HL-60/S4 treated with phorbol 12-myristate 13-acetate at 8.2 ng/mL for 4 days and 3 days (cell line): ENCODE results near the gene CNRIP1.
"Not testable (repeated sequence)": the region's sequence is repeated elsewhere in the genome, so short reads cannot be mapped to it uniquely, and the experiment has no call there.

ENCODE experiments used
- in situ Hi-C: fragments of 300-500 bp; cut with MboI; formaldehyde crosslinking; loops from 2 replicates; pipeline ENCODE4 v1.15.0; 2022; ENCODE audit warnings: low sequenced_read_pairs

Gene CNRIP1

GRCh38 chr2:68319398-68320117, at the start of gene CNRIP1:
Gene CNRIP1 (minus strand): TSS chr2:68319949. CDS start chr2:68319400, 549 bp downstream.
- in situ Hi-C loops: no loop called here

DNA sequence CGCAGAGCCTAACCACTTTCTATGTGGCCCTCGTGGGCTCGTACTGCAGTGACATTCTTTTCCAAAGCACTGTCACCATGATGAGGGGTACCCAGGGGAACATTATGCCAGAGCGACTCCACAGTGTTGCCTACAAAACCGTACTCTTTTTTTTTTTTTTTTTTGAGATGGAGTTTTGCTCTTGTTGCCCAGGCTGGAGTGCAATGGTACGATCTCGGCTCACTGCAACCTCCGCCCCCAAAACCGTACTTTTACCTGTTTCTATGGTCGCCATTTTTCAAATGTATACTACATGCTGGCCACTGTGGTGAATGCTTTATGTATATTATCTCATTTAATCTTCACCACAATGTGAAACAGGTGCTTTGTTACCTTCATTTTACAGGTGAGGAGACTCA, 49.6 kb upstream of the CNRIP1 start:
- in situ Hi-C loops: loop anchor here (10.0 kb wide), 1 partner anchor 55 kb away; no protein-coding TSS in a partner anchor

DNA sequence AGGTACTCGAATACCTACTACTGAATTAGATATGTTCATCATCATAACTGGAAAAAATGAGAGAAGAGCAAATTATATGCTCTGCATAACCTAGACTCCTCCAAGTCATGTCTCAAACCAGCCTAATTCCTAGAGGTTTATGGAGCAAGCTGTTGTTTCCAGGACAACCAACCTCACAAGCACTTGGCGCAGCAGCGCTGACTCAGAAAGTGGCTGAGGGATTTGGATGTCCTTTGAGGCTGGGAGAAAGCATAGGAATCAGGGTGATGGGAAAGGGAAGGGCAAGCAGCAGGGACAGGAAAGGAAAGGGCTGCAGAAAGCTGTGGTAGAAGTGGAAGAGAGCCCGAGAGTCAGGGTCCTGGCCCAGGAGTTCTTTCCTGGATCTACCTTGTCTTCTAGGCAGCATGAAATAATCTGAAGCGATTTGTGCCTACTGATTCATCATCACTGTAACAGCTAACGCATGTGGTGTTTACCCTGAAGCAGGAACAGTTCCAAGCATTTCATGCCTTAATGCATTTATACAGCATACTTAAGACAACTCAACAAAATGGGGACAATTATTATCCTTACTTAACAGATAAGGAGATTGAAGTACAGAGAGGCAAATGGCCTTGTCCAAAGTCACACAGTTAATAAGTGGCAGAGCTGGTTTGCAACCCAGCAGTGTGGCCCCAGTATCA, 49.0 kb upstream of the CNRIP1 start:
- in situ Hi-C loops: loop anchor here (10.0 kb wide), 1 partner anchor 56 kb away; no protein-coding TSS in a partner anchor

GRCh38 chr2:68367953-68368653, 48.4 kb upstream of the CNRIP1 start:
- in situ Hi-C loops: loop anchor here (10.0 kb wide), 1 partner anchor 57 kb away; no protein-coding TSS in a partner anchor

DNA sequence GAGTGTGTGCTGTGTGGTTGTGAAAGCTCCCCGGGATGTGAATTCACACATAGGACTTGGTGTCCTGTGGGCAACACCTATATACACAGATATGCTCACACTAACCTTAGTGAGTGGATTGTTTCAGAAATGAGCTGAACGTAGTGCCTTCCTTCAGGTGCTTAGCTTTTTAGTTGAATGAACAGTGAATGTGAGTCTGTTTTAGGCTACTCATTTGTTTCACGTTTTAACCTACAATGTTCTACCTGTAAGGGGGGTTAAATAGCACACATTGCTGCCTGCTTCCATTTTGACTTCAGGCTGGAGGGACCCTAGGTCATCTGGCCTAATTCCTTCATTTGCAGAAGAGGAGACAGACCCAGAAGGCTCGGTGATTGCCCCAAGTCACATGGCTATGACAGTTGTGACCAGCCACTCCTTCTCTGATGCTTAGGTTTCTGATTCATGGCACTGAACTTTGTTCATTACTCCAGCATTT, 46.4 kb upstream of the CNRIP1 start:
- in situ Hi-C loops: loop anchor here (10.0 kb wide), 1 partner anchor 59 kb away; no protein-coding TSS in a partner anchor

DNA sequence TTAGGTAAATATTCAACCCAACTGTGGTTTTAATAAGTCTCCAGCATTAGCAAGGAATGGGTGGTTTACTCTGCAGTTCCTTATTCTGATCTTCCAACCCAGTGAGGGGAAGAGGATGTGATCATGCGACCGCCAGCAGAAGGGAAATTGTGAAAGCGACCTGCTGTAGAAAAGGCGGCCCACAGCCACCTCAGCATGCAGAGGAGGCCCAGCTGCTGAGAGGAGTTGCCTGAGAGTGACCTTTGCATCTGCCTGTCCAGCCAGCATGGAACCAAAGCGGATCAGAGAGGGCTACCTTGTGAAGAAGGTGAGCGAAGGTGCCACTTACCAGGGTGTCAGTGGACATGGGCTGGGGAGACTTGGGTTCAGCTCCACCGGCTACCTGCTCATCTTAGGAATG, 45.3 kb upstream of the CNRIP1 start, which contains the start of gene PLEK:
PLEK (plus strand) TSS at position 196 of the 400 bp plus-strand sequence; CDS start at position 266, 70 bp downstream.
- in situ Hi-C loops: loop anchor here (10.0 kb wide), 1 partner anchor 60 kb away; no protein-coding TSS in a partner anchor

DNA sequence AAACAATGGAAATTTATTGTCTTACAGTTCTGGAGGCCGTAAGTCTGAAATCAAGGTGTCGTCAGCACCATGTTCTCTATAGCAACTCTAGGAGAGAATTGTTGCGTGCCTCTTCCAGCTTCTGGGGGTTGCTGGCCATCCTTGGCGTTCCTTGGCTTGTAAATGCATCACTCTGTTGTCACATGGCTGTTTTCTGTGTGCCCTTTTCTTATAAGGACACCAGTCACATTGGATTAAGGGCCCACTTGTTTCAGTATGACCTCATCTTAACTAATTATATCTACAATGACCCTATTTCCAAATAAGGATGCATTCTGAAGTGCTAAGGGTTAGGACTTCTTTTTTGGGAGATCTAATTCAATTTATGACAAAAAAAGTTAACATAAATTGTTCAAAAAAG, 44.0 kb upstream of the CNRIP1 start:
- in situ Hi-C loops: loop anchor here (10.0 kb wide), 1 partner anchor 61 kb away; no protein-coding TSS in a partner anchor

- in situ Hi-C loops: loop anchor here (10.0 kb wide), 1 partner anchor 62 kb away; no protein-coding TSS in a partner anchor
Observed at GRCh38 chr2:68362749-68363148, 43.0 kb upstream of the CNRIP1 start.

- in situ Hi-C loops: loop anchor here (10.0 kb wide), 1 partner anchor 63 kb away; no protein-coding TSS in a partner anchor
Observed at GRCh38 chr2:68362069-68362468, 42.3 kb upstream of the CNRIP1 start.

GRCh38 chr2:68359889-68360288, 40.1 kb upstream of the CNRIP1 start:
- in situ Hi-C loops: loop anchor here (10.0 kb wide), 1 partner anchor 65 kb away; no protein-coding TSS in a partner anchor

GRCh38 chr2:68357605-68358337, 38.0 kb upstream of the CNRIP1 start:
- in situ Hi-C loops: no loop called here

DNA sequence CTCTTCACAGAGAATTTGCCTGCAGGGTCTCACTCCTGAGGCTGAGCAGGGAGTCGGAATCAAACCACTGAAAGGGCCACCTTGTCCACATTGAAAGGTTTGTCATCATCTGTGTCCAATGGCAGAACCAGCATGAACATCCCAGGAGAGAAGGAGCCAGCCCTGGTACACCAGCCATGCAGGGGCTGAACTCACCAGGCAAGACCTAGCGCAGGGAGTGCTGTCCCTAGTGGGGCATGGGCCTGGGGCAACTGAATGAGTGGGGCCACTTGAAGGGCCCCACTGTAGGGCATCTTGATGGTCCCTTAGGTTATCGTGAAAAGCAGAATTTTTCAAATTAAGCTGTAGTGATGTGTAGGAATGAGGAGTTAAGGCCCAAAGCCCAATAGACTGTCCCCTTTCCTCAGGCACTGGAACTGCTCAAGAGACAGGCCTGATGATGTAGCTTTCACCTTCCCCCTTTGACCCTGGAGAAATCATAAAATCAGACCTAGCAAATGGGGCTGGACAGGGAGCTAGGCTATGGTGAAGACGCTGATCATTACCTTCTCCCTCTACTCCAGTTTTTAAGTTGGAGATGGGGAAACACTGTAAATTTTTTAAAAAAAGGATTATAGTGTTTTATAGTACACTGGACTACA, 37.0 kb upstream of the CNRIP1 start:
- in situ Hi-C loops: no loop called here

- in situ Hi-C loops: no loop called here
Observed at GRCh38 chr2:68352651-68353391, 33.1 kb upstream of the CNRIP1 start.

DNA sequence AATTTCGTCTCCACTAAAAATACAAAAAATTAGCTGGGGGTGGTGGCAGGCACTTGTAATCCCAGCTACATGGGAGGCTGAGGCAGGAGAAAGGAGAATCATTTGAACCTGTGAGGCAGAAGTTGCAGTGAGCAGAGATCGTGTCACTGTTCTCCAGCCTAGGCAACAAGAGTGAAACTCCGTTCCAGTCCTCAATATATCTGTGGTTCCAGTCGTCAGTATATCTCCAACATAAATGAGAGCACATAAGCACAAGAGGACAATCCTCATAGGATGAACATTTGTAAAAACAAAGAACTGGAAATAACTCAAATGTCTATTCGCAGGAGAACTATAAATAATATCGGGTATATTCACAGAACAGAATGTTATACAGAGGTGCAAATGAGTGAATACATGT, 32.2 kb upstream of the CNRIP1 start:
- in situ Hi-C loops: no loop called here

DNA sequence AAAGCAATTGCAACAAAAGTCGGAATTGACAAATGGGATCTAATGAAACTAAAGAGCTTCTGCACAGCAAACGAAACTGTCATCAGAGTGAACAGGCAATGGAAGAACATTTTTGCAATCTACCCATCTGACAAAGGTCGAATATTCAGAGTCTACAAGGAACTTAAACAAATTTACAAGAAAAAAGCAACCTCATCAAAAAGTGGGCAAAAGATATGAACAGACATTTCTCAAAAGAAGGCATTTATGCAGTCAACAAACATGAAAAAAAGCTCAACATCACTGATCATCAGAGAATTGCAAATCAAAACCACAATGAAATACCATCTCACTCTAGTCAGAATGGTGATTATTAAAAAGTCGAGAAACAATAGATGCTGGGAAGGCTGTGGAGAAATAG, 29.3 kb upstream of the CNRIP1 start:
- in situ Hi-C loops: not testable (repeated sequence)

DNA sequence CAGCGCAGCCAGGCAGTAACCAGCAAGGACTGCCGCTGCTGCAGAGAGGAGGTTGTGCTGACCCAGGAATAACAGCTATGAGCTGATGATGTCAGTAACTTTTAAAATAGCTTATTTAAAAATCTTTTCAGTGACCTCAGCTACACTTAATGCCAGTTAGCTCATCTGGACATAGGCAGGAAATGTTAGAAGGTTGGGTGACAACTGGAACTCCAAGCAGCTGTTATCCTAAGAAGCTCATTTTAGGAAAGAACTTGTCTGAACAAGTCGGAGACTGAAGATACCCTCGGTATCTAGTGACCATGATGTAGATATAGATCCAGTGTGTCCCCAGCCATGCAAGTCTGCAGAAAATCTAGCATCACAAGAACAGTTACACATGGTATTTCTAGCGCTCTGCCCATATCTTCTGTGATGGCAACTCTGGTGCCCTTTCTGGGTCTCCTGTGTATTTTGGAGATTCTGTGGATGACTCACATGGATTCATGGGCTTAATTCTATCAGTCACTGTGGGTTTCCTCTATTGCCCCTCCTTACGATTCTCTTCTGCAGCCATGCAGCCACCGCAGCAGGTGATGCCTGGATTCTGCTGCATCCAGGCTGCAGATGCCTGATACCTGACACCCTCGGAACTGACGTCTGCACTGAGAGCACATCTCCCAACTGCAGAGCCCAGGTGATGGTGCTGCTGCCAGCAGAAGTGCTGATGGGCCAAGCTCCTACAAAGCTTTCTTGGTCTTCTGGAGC, 25.6 kb upstream of the CNRIP1 start:
- in situ Hi-C loops: no loop called here

DNA sequence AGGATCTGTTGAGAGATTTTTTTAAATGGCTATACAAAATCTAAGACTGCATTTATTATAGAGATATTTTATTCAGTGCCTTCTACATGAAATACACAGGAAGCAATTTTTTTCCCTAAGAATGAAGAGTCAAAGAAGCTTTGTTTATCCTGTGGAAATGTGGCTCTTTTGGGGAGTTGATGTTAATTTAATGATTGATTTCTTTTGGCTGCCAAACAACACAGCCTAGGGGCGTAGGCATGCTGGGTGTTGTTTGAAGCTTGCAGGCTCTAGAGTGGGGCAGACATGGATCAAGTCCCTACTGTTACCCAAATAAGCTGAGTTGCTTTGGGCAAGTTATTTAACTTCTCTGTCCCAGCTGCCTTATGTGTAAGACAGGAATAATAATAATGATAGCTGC, 24.3 kb upstream of the CNRIP1 start:
- in situ Hi-C loops: no loop called here

DNA sequence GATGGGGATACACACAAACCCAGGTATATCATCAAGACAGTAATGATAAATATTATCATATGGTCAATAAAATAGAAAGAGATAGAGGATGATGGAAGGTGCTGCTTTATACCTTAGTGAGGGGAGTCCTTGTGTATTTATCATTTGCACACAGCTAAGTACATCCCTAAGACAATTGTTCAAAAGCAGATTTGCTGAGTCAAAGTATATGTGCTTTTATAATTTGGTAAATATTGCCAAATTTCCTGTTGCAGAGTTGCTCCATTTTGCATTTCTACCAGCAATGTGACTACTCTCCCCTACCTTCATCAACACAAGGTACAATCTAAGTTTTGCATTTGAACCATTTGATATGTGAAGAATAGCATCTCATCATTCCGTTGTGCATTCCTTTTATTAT, 22.7 kb upstream of the CNRIP1 start:
- in situ Hi-C loops: no loop called here
